Measurements from ENCODE around the gene PCDH9. TPM values are rescaled to one million over a fixed set of nuclear protein-coding genes. Genes with fewer than 3 reads are reported as not detected.

Gene PCDH9
- total and polyA plus RNA-seq, 7 donors = under 0.01 to 15.7 (median 8.7) TPM; not detected in 1

GRCh38 chr13:67152085-67152484 is 78.1 kb downstream of the PCDH9 start:
- TF ChIP-seq EP300 (IDR thresholded peaks at IDR 0.05) (no peak), POLR2AphosphoS5 (IDR thresholded peaks at IDR 0.05) (no peak), POLR2A (IDR thresholded peaks at IDR 0.05) (no peak), CTCF (IDR thresholded peaks at IDR 0.05) (no peak)
- DNase-seq = no peak
- intact Hi-C loops (cut with DNase I) = no loop called here
- no peaks in the 10 kb centered on the region for H3K36me3 ChIP-seq
- H3K4me1 ChIP-seq = peaks cover 0 to 16% (median 13%) of the 10 kb centered on the region in 4 donors
- no peak overlapping the region for H3K4me3 ChIP-seq
- H3K27ac ChIP-seq = no peak overlapping the region
- no peaks in the 10 kb centered on the region for H3K9me3 ChIP-seq
- no peaks in the 10 kb centered on the region for H3K27me3 ChIP-seq
- 83 to 91% methylated on average over 2 of the region's 2 CpGs for WGBS, 2 donors

GRCh38 chr13:67151652-67152051 is 78.5 kb downstream of the PCDH9 start:
- Histone ChIP-seq H3K9me3 (no peaks in the 10 kb centered on the region), H3K27ac (no peak overlapping the region), H3K4me3 (no peak overlapping the region), H3K27me3 (no peaks in the 10 kb centered on the region), H3K4me1 (peaks cover 0 to 20% (median 17%) of the 10 kb centered on the region in 4 donors), H3K36me3 (no peaks in the 10 kb centered on the region)
- no peak for DNase-seq
- intact Hi-C loops (cut with DNase I) = no loop called here
- TF ChIP-seq POLR2A (IDR thresholded peaks at IDR 0.05) = no peak
- TF ChIP-seq POLR2AphosphoS5 (IDR thresholded peaks at IDR 0.05) = no peak
- no peak for TF ChIP-seq CTCF (IDR thresholded peaks at IDR 0.05)
- TF ChIP-seq EP300 (IDR thresholded peaks at IDR 0.05) = no peak

GRCh38 chr13:67150608-67151007 is 79.5 kb downstream of the PCDH9 start:
- Histone ChIP-seq H3K27me3 (no peaks in the 10 kb centered on the region), H3K27ac (no peak overlapping the region), H3K9me3 (no peaks in the 10 kb centered on the region), H3K4me3 (no peak overlapping the region), H3K4me1 (peaks cover 0 to 23% (median 20%) of the 10 kb centered on the region in 4 donors), H3K36me3 (no peaks in the 10 kb centered on the region)
- TF ChIP-seq POLR2A (IDR thresholded peaks at IDR 0.05) (no peak), POLR2AphosphoS5 (IDR thresholded peaks at IDR 0.05) (no peak), EP300 (IDR thresholded peaks at IDR 0.05) (no peak), CTCF (IDR thresholded peaks at IDR 0.05) (no peak)
- intact Hi-C loops (cut with DNase I) = no loop called here
- WGBS, 2 donors = 10 to 58% methylated on average over 1 of the region's 1 CpG
- no peak for DNase-seq

GRCh38 chr13:67148161-67148571 is 82.0 kb downstream of the PCDH9 start:
- DNase-seq = no peak
- intact Hi-C loops (cut with DNase I) = no loop called here
- Histone ChIP-seq H3K4me1 (peaks cover 0 to 23% (median 20%) of the 10 kb centered on the region in 4 donors), H3K9me3 (no peaks in the 10 kb centered on the region), H3K4me3 (no peak overlapping the region), H3K27ac (peak overlapping the region; percentile 29 to 51 (median 40)), H3K27me3 (no peaks in the 10 kb centered on the region), H3K36me3 (no peaks in the 10 kb centered on the region)
- WGBS, 2 donors = 54 to 66% methylated on average over 2 of the region's 2 CpGs
- TF ChIP-seq EP300 (IDR thresholded peaks at IDR 0.05) (no peak), POLR2AphosphoS5 (IDR thresholded peaks at IDR 0.05) (no peak)

- Histone ChIP-seq H3K36me3 (no peaks in the 10 kb centered on the region), H3K27me3 (no peaks in the 10 kb centered on the region), H3K4me1 (peaks cover 0 to 23% (median 20%) of the 10 kb centered on the region in 4 donors), H3K9me3 (no peaks in the 10 kb centered on the region), H3K27ac (peak overlapping the region; percentile 29 to 51 (median 40)), H3K4me3 (no peak overlapping the region)
- no peak for TF ChIP-seq EP300 (IDR thresholded peaks at IDR 0.05)
- no peak for TF ChIP-seq CTCF (IDR thresholded peaks at IDR 0.05)
- TF ChIP-seq POLR2A (IDR thresholded peaks at IDR 0.05) = no peak
- TF ChIP-seq POLR2AphosphoS5 (IDR thresholded peaks at IDR 0.05) = no peak
- 47 to 72% methylated on average over 6 of the region's 6 CpGs for whole genome bisulfite sequencing, 2 donors
- no peak for DNase-seq
- intact Hi-C loops (cut with DNase I) = no loop called here
Observed at GRCh38 chr13:67147342-67148133, 82.6 kb downstream of the PCDH9 start.
